SK-N-SH (cell line): ENCODE measurements around the gene SF3A2. TPM values are rescaled to one million over a fixed set of nuclear protein-coding genes. Genes with fewer than 3 reads are reported as not detected.

ENCODE experiments used
- CTCF ChIA-PET: fragments of 300-600, 350-600 bp; formaldehyde crosslinking; extraction: SDS; loops from one replicate; lab custom pipeline; 2021; lab: Yijun Ruan, JAX
- POLR2A ChIA-PET: fragments of 350-600 bp; sonication (Branson Sonifier 250); formaldehyde crosslinking; extraction: SDS; loops from one replicate; lab custom pipeline; 2020; ENCODE audit warnings: antibody characterized with exemption, inconsistent platforms; lab: Yijun Ruan, JAX
- DNase-seq: peaks from one replicate; pipeline ENCODE4 v3.0.0; 2012
- H2AFZ ChIP-seq: fragments of 200-600 bp; sonication (generic); 2 replicates; pipeline ENCODE4 v1.8.1; 2016; ENCODE audit warnings: antibody characterized with exemption, mild to moderate bottlenecking, low read depth
- H3F3A ChIP-seq: fragments of 200-600 bp; sonication (generic); replicated peaks from 2 replicates; pipeline ENCODE3; 2016; ENCODE audit warnings: antibody characterized with exemption, mild to moderate bottlenecking; ENCODE audit not compliant: insufficient read depth
- H3K27ac ChIP-seq, 2 experiments: fragments of 200-500 bp in 1 of 2; fragments of 200-600 bp in 1 of 2; sonication (Bioruptor generic) in 1 of 2; sonication (generic), shearing (Covaris generic) in 1 of 2; 2 replicates each; pipeline versions ENCODE4 v1.5.1 to v1.6.1; 2014 to 2016; ENCODE audit warnings: low read depth in 2 of 2, inconsistent platforms in 1 of 2, low read length in 1 of 2, mild to moderate bottlenecking in 1 of 2, mixed read lengths in 1 of 2
- H3K27me3 ChIP-seq: fragments of 200-600 bp; sonication (generic), shearing (Covaris generic); 2 replicates; pipeline ENCODE4 v1.6.1; 2016; ENCODE audit warnings: mixed run types; ENCODE audit not compliant: insufficient read depth
- H3K36me3 ChIP-seq, 2 experiments: fragments of 200-500 bp in 1 of 2; fragments of 200-600 bp in 1 of 2; sonication (Bioruptor generic) in 1 of 2; sonication (generic) in 1 of 2; replicated peaks in 1 of 2; 2 replicates each; pipeline versions ENCODE3 to v1.5.1; 2014 to 2016; ENCODE audit warnings: low read length in 1 of 2, mild to moderate bottlenecking in 1 of 2; ENCODE audit not compliant: insufficient read depth in 2 of 2, control insufficient read depth in 1 of 2
- H3K4me1 ChIP-seq, 2 experiments: fragments of 200-500 bp in 1 of 2; fragments of 200-600 bp in 1 of 2; sonication (Bioruptor generic) in 1 of 2; sonication (generic), shearing (Covaris generic) in 1 of 2; 2 replicates each; pipeline versions ENCODE4 v1.5.1 to v1.6.1; 2014 to 2016; ENCODE audit warnings: low read depth in 1 of 2, low read length in 1 of 2, mixed run types in 1 of 2; ENCODE audit not compliant: insufficient read depth in 2 of 2, control insufficient read depth in 1 of 2
- H3K4me2 ChIP-seq: fragments of 200-600 bp; sonication (generic), shearing (Covaris generic); 2 replicates; pipeline ENCODE4 v1.6.1; 2017; ENCODE audit warnings: mixed run types
- H3K4me3 ChIP-seq, 2 experiments: fragments of 200-500 bp in 1 of 2; fragments of 200-600 bp in 1 of 2; sonication (Bioruptor generic) in 1 of 2; sonication (generic), shearing (Covaris generic) in 1 of 2; 2 replicates each; pipeline versions ENCODE4 v1.5.1 to v1.8.1; 2014 to 2016; ENCODE audit warnings: low read depth in 2 of 2, inconsistent platforms in 1 of 2, low read length in 1 of 2, mild to moderate bottlenecking in 1 of 2, mixed read lengths in 1 of 2, moderate library complexity in 1 of 2
- H3K79me2 ChIP-seq: fragments of 200-600 bp; sonication (generic); 2 replicates; pipeline ENCODE4 v1.8.1; 2017; ENCODE audit warnings: mild to moderate bottlenecking; ENCODE audit not compliant: insufficient read depth
- H3K9ac ChIP-seq: fragments of 200-600 bp; sonication (generic); 2 replicates; pipeline ENCODE4 v1.6.1; 2017; ENCODE audit warnings: mixed run types
- H3K9me2 ChIP-seq: fragments of 200-600 bp; sonication (generic); 2 replicates; pipeline ENCODE4 v1.6.1; 2017; ENCODE audit warnings: mixed run types
- H3K9me3 ChIP-seq: fragments of 200-600 bp; sonication (generic); 2 replicates; pipeline ENCODE4 v1.6.1; 2017; ENCODE audit warnings: mixed run types, mild to moderate bottlenecking, moderate library complexity
- H4K20me1 ChIP-seq: fragments of 200-600 bp; sonication (generic); 2 replicates; pipeline ENCODE4 v1.6.1; 2017; ENCODE audit warnings: mild to moderate bottlenecking, mixed run types; ENCODE audit not compliant: insufficient read depth
- EP300 ChIP-seq, 2 experiments: IDR thresholded peaks; 2 replicates each; pipeline versions ENCODE4 v1.4.0 to v1.6.1; 2012; ENCODE audit warnings: borderline replicate concordance in 1 of 2, low read depth in 1 of 2, low read length in 1 of 2
- EZH2phosphoT487 ChIP-seq: fragments of 200-600 bp; sonication (generic); IDR thresholded peaks from 2 replicates; pipeline ENCODE4 v1.6.1; 2017; ENCODE audit warnings: low read depth, mixed run types, mild to moderate bottlenecking, antibody characterized with exemption, moderate library complexity, borderline replicate concordance
- FOXJ3 ChIP-seq: sonication (generic); formaldehyde crosslinking; IDR thresholded peaks from 2 replicates; pipeline ENCODE4 v1.5.1; 2020; ENCODE audit warnings: mild to moderate bottlenecking, missing genetic modification reagents
- JUND ChIP-seq: IDR thresholded peaks from 2 replicates; pipeline ENCODE4 v1.4.0; 2012
- MXI1 ChIP-seq: IDR thresholded peaks from 2 replicates; pipeline ENCODE4 v1.6.1; 2012; ENCODE audit warnings: mild to moderate bottlenecking, low read depth, low read length, improper control_type of control experiment
- RFX5 ChIP-seq: IDR thresholded peaks from 2 replicates; pipeline ENCODE4 v1.6.1; 2012; ENCODE audit warnings: mild to moderate bottlenecking, improper control_type of control experiment, low read length
- SMC3 ChIP-seq: IDR thresholded peaks from 2 replicates; pipeline ENCODE4 v1.6.1; 2012; ENCODE audit warnings: low read depth, low read length, improper control_type of control experiment
- USF2 ChIP-seq: fragments of 150-350 bp; IDR thresholded peaks from 2 replicates; pipeline ENCODE4 v1.6.1; 2017; ENCODE audit warnings: antibody characterized with exemption, low read length, low read depth, borderline replicate concordance
- YY1 ChIP-seq: IDR thresholded peaks from 2 replicates; pipeline ENCODE4 v1.4.0; 2012; ENCODE audit warnings: low read depth, mild to moderate bottlenecking
- WGBS: methylation state at CpG from one replicate; pipeline ENCODE4 v1.1.6; 2017; ENCODE audit warnings: low lambda C conversion rate; 5-methylcytosine and 5-hydroxymethylcytosine counted together
- polyA plus RNA-seq, 3 experiments: library from polyadenylated mRNA; depleted of rRNA; stranded (reverse); fragments of >200 nt; gene quantifications; 2 replicates each; pipeline ENCODE4 v1.2.3, GENCODE V29; 2012
- TF ChIP-seq, protein P1 (sequence below): fragments of 200-600 bp; sonication (generic); IDR thresholded peaks from 2 replicates; pipeline ENCODE4 v1.6.1; 2017; ENCODE audit warnings: antibody characterized with exemption, mild to moderate bottlenecking, moderate library complexity
- TF ChIP-seq, protein P2 (sequence below): IDR thresholded peaks from 2 replicates; pipeline ENCODE4 v1.6.1; 2012; ENCODE audit warnings: mild to moderate bottlenecking, low read depth, low read length, moderate library complexity
- TF ChIP-seq, protein P3 (sequence below): fragments of 150-350 bp; IDR thresholded peaks from 2 replicates; pipeline ENCODE4 v1.6.1; 2016; ENCODE audit warnings: mild to moderate bottlenecking, low read depth, low read length

Gene SF3A2
- polyA plus RNA-seq, 1 of the 3 experiments (the other 2 are of a cell fraction) = 55.8 TPM

GRCh38 chr19:2188708-2189385 lies 47.8 kb upstream of the SF3A2 start:
- TF ChIP-seq, protein P1, sequence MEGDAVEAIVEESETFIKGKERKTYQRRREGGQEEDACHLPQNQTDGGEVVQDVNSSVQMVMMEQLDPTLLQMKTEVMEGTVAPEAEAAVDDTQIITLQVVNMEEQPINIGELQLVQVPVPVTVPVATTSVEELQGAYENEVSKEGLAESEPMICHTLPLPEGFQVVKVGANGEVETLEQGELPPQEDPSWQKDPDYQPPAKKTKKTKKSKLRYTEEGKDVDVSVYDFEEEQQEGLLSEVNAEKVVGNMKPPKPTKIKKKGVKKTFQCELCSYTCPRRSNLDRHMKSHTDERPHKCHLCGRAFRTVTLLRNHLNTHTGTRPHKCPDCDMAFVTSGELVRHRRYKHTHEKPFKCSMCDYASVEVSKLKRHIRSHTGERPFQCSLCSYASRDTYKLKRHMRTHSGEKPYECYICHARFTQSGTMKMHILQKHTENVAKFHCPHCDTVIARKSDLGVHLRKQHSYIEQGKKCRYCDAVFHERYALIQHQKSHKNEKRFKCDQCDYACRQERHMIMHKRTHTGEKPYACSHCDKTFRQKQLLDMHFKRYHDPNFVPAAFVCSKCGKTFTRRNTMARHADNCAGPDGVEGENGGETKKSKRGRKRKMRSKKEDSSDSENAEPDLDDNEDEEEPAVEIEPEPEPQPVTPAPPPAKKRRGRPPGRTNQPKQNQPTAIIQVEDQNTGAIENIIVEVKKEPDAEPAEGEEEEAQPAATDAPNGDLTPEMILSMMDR = no peak
- TF ChIP-seq EP300 (IDR thresholded peaks at IDR 0.05; ENCODE audit: borderline replicate concordance in 1 of 2, low read depth in 1 of 2, low read length in 1 of 2) = no peak
- TF ChIP-seq EZH2phosphoT487 = no peak
- no peak for TF ChIP-seq USF2
- TF ChIP-seq, protein P2, sequence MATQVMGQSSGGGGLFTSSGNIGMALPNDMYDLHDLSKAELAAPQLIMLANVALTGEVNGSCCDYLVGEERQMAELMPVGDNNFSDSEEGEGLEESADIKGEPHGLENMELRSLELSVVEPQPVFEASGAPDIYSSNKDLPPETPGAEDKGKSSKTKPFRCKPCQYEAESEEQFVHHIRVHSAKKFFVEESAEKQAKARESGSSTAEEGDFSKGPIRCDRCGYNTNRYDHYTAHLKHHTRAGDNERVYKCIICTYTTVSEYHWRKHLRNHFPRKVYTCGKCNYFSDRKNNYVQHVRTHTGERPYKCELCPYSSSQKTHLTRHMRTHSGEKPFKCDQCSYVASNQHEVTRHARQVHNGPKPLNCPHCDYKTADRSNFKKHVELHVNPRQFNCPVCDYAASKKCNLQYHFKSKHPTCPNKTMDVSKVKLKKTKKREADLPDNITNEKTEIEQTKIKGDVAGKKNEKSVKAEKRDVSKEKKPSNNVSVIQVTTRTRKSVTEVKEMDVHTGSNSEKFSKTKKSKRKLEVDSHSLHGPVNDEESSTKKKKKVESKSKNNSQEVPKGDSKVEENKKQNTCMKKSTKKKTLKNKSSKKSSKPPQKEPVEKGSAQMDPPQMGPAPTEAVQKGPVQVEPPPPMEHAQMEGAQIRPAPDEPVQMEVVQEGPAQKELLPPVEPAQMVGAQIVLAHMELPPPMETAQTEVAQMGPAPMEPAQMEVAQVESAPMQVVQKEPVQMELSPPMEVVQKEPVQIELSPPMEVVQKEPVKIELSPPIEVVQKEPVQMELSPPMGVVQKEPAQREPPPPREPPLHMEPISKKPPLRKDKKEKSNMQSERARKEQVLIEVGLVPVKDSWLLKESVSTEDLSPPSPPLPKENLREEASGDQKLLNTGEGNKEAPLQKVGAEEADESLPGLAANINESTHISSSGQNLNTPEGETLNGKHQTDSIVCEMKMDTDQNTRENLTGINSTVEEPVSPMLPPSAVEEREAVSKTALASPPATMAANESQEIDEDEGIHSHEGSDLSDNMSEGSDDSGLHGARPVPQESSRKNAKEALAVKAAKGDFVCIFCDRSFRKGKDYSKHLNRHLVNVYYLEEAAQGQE = no peak
- TF ChIP-seq FOXJ3 (CRISPR knock-in tag) = no peak
- TF ChIP-seq SMC3 = no peak
- TF ChIP-seq JUND = no peak
- TF ChIP-seq MXI1 = no peak
- POLR2A ChIA-PET = no interaction called here
- H3K9ac ChIP-seq = no peak overlapping the region
- peaks cover 62% of the 10 kb centered on the region for H3K79me2 ChIP-seq
- H3K27ac ChIP-seq = no peak overlapping the region
- no peaks in the 10 kb centered on the region for H3K4me1 ChIP-seq
- CTCF ChIA-PET = no interaction called here
- H3K9me2 ChIP-seq = no peaks in the 10 kb centered on the region
- H3K36me3 ChIP-seq = peaks cover 4 to 35% of the 10 kb centered on the region in 2 experiments
- H2AFZ ChIP-seq = no peak overlapping the region
- WGBS = 97% methylated on average over 8 of the region's 19 CpGs
- H3K9me3 ChIP-seq = no peaks in the 10 kb centered on the region
- H3K4me2 ChIP-seq = no peak overlapping the region
- peaks cover 46% of the 10 kb centered on the region for H4K20me1 ChIP-seq
- H3K4me3 ChIP-seq = no peak overlapping the region
- DNase-seq = no peak
- peaks cover 3% of the 10 kb centered on the region for H3F3A ChIP-seq
- no peaks in the 10 kb centered on the region for H3K27me3 ChIP-seq

DNA sequence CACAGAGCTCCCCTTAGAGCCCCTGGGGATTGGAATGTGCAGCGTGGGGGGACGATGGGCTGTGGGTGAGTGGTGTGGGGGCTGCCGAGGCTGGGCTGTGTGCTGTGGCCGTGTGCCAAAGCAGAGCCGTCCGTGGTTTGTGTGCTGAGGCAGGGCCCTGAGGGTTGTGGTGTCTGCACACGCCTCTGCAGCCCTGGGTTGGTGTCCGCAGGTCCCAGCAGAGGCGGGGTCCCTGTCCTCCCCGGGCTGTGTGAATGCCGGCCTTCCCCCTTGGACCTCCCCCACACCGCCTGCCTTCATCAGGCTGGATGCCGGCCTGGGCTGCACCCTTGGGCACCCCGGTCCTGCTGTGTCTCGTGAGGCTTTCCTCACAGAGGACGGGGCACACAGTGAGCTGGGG lies 46.7 kb upstream of the SF3A2 start:
- Histone ChIP-seq H3K4me1 (no peaks in the 10 kb centered on the region), H2AFZ (no peak overlapping the region), H3K4me2 (no peak overlapping the region), H3K4me3 (no peak overlapping the region), H3K27me3 (no peaks in the 10 kb centered on the region), H3K9me2 (no peaks in the 10 kb centered on the region), H3K9ac (no peak overlapping the region), H3K36me3 (peaks cover 4 to 37% of the 10 kb centered on the region in 2 experiments), H3K9me3 (no peaks in the 10 kb centered on the region), H3F3A (peaks cover 3% of the 10 kb centered on the region), H3K27ac (no peak overlapping the region), H4K20me1 (peaks cover 36% of the 10 kb centered on the region), H3K79me2 (peaks cover 52% of the 10 kb centered on the region)
- no peak for DNase-seq
- CTCF ChIA-PET = interaction anchor here (0.7 kb wide), 1 partner anchor 34 kb away, joined by 3 read pairs; no protein-coding TSS in a partner anchor
- WGBS = 97% methylated on average over 8 of the region's 16 CpGs
- POLR2A ChIA-PET = interaction anchor here (0.6 kb wide), 1 partner anchor 27 kb away, joined by 3 read pairs; no protein-coding TSS in a partner anchor
- no peak for TF ChIP-seq RFX5
- TF ChIP-seq, protein P3, sequence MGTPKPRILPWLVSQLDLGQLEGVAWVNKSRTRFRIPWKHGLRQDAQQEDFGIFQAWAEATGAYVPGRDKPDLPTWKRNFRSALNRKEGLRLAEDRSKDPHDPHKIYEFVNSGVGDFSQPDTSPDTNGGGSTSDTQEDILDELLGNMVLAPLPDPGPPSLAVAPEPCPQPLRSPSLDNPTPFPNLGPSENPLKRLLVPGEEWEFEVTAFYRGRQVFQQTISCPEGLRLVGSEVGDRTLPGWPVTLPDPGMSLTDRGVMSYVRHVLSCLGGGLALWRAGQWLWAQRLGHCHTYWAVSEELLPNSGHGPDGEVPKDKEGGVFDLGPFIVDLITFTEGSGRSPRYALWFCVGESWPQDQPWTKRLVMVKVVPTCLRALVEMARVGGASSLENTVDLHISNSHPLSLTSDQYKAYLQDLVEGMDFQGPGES = no peak
- TF ChIP-seq YY1 = no peak
- TF ChIP-seq, protein P1 = no peak
